SU-DHL-6 (cell line): Measurements from ENCODE around the gene SLC22A15.

ENCODE experiments used
- EZH2phosphoT487 ChIP-seq: fragments of 200-600 bp; sonication (generic), shearing (Covaris generic); conservative IDR thresholded peaks from 2 replicates; pipeline ENCODE4 v1.6.1; 2018; ENCODE audit warnings: mild to moderate bottlenecking, antibody characterized with exemption, low read length, moderate library complexity, mixed read lengths
- TF ChIP-seq, protein P1 (sequence below): fragments of 200-600 bp; sonication (generic); IDR thresholded peaks from one replicate; pipeline ENCODE4 v1.5.1; 2017; ENCODE audit warnings: antibody characterized with exemption, mild to moderate bottlenecking, low read length, moderate library complexity; ENCODE audit not compliant: insufficient read depth, poor library complexity, severe bottlenecking

DNA sequence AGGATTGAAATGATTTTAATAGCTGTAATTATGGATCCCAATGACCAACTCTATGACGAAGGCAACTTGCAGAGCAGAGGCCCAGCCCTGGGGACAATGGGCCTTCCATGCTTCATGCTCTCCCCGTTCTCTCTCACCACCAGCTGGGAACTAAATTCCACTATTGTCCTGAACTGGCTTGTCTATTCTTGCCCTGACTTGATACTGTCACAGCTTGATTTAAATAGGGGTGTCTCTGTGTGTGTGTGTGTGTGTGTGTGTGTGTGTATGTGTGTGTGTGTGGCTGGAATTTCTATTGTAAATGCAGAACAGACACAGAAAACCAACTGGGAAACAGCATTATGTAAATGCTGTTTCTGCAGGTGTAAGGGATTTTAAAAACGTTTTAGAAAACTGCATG, 57.0 kb downstream of the SLC22A15 start:
- TF ChIP-seq, protein P1, sequence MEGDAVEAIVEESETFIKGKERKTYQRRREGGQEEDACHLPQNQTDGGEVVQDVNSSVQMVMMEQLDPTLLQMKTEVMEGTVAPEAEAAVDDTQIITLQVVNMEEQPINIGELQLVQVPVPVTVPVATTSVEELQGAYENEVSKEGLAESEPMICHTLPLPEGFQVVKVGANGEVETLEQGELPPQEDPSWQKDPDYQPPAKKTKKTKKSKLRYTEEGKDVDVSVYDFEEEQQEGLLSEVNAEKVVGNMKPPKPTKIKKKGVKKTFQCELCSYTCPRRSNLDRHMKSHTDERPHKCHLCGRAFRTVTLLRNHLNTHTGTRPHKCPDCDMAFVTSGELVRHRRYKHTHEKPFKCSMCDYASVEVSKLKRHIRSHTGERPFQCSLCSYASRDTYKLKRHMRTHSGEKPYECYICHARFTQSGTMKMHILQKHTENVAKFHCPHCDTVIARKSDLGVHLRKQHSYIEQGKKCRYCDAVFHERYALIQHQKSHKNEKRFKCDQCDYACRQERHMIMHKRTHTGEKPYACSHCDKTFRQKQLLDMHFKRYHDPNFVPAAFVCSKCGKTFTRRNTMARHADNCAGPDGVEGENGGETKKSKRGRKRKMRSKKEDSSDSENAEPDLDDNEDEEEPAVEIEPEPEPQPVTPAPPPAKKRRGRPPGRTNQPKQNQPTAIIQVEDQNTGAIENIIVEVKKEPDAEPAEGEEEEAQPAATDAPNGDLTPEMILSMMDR: no peak
- no peak for TF ChIP-seq EZH2phosphoT487
